Liver (tissue), 2 donors: Measurements from ENCODE around the gene FGF9.

Experiments used
- GABPA ChIP-seq, 2 donors: IDR thresholded peaks in 1 of 2; conservative IDR thresholded peaks in 1 of 2; 2 replicates each; pipeline ENCODE4 v1.6.1; 2016; ENCODE audit warnings: antibody characterized with exemption in 2 of 2, mild to moderate bottlenecking in 1 of 2, moderate library complexity in 1 of 2
- TF ChIP-seq, protein P1 (sequence below): IDR thresholded peaks from 2 replicates; pipeline ENCODE4 v1.6.1; 2016; ENCODE audit warnings: antibody characterized with exemption, mild to moderate bottlenecking
- donor health status: healthy.

DNA sequence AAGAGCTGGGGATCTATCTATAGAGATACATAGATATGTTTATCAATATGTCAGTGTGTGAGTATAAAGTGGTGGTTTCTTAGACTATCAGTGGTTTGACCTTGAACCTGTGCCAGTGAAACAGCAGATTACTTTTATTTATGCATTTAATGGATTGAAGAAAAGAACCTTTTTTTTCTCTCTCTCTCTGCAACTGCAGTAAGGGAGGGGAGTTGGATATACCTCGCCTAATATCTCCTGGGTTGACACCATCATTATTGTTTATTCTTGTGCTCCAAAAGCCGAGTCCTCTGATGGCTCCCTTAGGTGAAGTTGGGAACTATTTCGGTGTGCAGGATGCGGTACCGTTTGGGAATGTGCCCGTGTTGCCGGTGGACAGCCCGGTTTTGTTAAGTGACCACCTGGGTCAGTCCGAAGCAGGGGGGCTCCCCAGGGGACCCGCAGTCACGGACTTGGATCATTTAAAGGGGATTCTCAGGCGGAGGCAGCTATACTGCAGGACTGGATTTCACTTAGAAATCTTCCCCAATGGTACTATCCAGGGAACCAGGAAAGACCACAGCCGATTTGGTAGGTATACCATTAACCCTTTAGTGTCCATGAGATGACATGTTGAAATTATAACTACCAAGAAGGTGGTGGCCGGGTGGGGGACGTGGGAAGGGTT lies 880 bp downstream of the FGF9 start:
- no peak for TF ChIP-seq GABPA (IDR thresholded peaks at IDR 0.05 in 1 of 2, conservative IDR thresholded peaks at IDR 0.05 in 1 of 2)
- TF ChIP-seq, protein P1, sequence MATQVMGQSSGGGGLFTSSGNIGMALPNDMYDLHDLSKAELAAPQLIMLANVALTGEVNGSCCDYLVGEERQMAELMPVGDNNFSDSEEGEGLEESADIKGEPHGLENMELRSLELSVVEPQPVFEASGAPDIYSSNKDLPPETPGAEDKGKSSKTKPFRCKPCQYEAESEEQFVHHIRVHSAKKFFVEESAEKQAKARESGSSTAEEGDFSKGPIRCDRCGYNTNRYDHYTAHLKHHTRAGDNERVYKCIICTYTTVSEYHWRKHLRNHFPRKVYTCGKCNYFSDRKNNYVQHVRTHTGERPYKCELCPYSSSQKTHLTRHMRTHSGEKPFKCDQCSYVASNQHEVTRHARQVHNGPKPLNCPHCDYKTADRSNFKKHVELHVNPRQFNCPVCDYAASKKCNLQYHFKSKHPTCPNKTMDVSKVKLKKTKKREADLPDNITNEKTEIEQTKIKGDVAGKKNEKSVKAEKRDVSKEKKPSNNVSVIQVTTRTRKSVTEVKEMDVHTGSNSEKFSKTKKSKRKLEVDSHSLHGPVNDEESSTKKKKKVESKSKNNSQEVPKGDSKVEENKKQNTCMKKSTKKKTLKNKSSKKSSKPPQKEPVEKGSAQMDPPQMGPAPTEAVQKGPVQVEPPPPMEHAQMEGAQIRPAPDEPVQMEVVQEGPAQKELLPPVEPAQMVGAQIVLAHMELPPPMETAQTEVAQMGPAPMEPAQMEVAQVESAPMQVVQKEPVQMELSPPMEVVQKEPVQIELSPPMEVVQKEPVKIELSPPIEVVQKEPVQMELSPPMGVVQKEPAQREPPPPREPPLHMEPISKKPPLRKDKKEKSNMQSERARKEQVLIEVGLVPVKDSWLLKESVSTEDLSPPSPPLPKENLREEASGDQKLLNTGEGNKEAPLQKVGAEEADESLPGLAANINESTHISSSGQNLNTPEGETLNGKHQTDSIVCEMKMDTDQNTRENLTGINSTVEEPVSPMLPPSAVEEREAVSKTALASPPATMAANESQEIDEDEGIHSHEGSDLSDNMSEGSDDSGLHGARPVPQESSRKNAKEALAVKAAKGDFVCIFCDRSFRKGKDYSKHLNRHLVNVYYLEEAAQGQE, result no peak
